SK-N-SH treated with all-trans-retinoic acid at 6 μM for 48 hours (cell line): ENCODE measurements around the gene RGS6.

Experiments
- BACH2 ChIP-seq: fragments of 250-450 bp; sonication (Bioruptor Pico); IDR thresholded peaks from 2 replicates; pipeline ENCODE4 v1.9.0; 2021; ENCODE audit warnings: mild to moderate bottlenecking, borderline replicate concordance
- CREB5 ChIP-seq: fragments of 250-450 bp; sonication (Bioruptor Pico); IDR thresholded peaks from 2 replicates; pipeline ENCODE4 v1.5.1; 2020; ENCODE audit warnings: low read depth, mild to moderate bottlenecking, moderate library complexity
- CSDC2 ChIP-seq: fragments of 250-450 bp; sonication (Bioruptor Pico); IDR thresholded peaks from 2 replicates; pipeline ENCODE4 v1.5.0; 2020; ENCODE audit warnings: mild to moderate bottlenecking, moderate library complexity
- CSRNP3 ChIP-seq: fragments of 250-450 bp; sonication (Bioruptor Pico); IDR thresholded peaks from 2 replicates; pipeline ENCODE4 v1.5.1; 2021; ENCODE audit warnings: mild to moderate bottlenecking, moderate library complexity
- GLIS3 ChIP-seq: fragments of 250-450 bp; sonication (Bioruptor Pico); IDR thresholded peaks from 2 replicates; pipeline ENCODE4 v1.5.0; 2020; ENCODE audit warnings: mild to moderate bottlenecking, moderate library complexity
- PATZ1 ChIP-seq: fragments of 250-450 bp; sonication (Bioruptor Pico); IDR thresholded peaks from 2 replicates; pipeline ENCODE4 v1.8.0; 2020; ENCODE audit warnings: mild to moderate bottlenecking, moderate library complexity, borderline replicate concordance
- TCF4 ChIP-seq: fragments of 250-450 bp; sonication (Bioruptor Pico); IDR thresholded peaks from 2 replicates; pipeline ENCODE4 v1.8.0; 2021; ENCODE audit warnings: mild to moderate bottlenecking, moderate library complexity, borderline replicate concordance
- TSHZ2 ChIP-seq: fragments of 250-450 bp; sonication (Bioruptor Pico); IDR thresholded peaks from 2 replicates; pipeline ENCODE4 v1.5.0; 2020; ENCODE audit warnings: mild to moderate bottlenecking, moderate library complexity

GRCh38 chr14:72559669-72560255, 627.5 kb downstream of the RGS6 start:
- TF ChIP-seq GLIS3 (CRISPR knock-in tag) (no peak), TCF4 (CRISPR knock-in tag) (no peak), TSHZ2 (CRISPR knock-in tag) (no peak), CSRNP3 (CRISPR knock-in tag) (no peak), CSDC2 (no peak), PATZ1 (CRISPR knock-in tag) (no peak), CREB5 (CRISPR knock-in tag) (no peak), BACH2 (CRISPR knock-in tag) (no peak)
